Mammary epithelial cell (primary cell): ENCODE results near the gene RSRC1.

Experiments used
- CTCF ChIP-seq, 2 donors: IDR thresholded peaks in 1 of 2; conservative IDR thresholded peaks in 1 of 2; 2 replicates each; pipeline ENCODE4 v1.5.1; 2011 to 2012; ENCODE audit warnings: inconsistent platforms in 2 of 2, low read length in 2 of 2, mild to moderate bottlenecking in 2 of 2, control low read depth in 1 of 2, low read depth in 1 of 2; ENCODE audit not compliant: insufficient read depth in 1 of 2; ENCODE audit errors: extremely low read depth in 1 of 2
- EZH2 ChIP-seq: IDR thresholded peaks from 2 replicates; pipeline ENCODE4 v1.6.1; 2012; ENCODE audit warnings: low read length, inconsistent platforms, borderline replicate concordance

GRCh38 chr3:158267015-158267414 lies 157.1 kb downstream of the RSRC1 start:
- TF ChIP-seq CTCF (conservative IDR thresholded peaks at IDR 0.05 in 1 of 2, IDR thresholded peaks at IDR 0.05 in 1 of 2; ENCODE audit: extremely low read depth in 1 of 2, insufficient read depth in 1 of 2, low read depth in 1 of 2, low read length in 2 of 2): no peak
- no peak for TF ChIP-seq EZH2
